Neural cell (in vitro differentiated cells): Measurements from ENCODE around the gene MUC12. TPM values are rescaled to one million over a fixed set of nuclear protein-coding genes. Genes with fewer than 3 reads are reported as not detected.
"Not testable (repeated sequence)": the region's sequence is repeated elsewhere in the genome, so short reads cannot be mapped to it uniquely, and the experiment has no call there.

Experiments used
- H2AFZ ChIP-seq: fragments of 200-600, 300-800 bp; sonication (generic), shearing (Covaris generic); 2 replicates; pipeline ENCODE4 v1.6.0; 2014; ENCODE audit warnings: low read depth, mild to moderate bottlenecking, antibody characterized with exemption, low read length, moderate library complexity
- H3F3A ChIP-seq: fragments of 200-600 bp; shearing (Covaris generic); 2 replicates; pipeline ENCODE4 v1.6.1; 2016; ENCODE audit warnings: mild to moderate bottlenecking, moderate library complexity, mixed read lengths, antibody characterized with exemption, low read length; ENCODE audit not compliant: insufficient read depth, poor library complexity, severe bottlenecking
- H3K27ac ChIP-seq: fragments of 200-600, 300-800 bp; sonication (generic), shearing (Covaris generic); 2 replicates; pipeline ENCODE4 v1.5.1; 2014; ENCODE audit warnings: mild to moderate bottlenecking, low read length, moderate library complexity
- H3K27me3 ChIP-seq: fragments of 300-800, 200-600 bp; sonication (generic), shearing (Covaris generic); 2 replicates; pipeline ENCODE4 v1.6.0; 2014; ENCODE audit warnings: mild to moderate bottlenecking, low read depth, low read length, moderate library complexity; ENCODE audit not compliant: insufficient read depth
- H3K36me3 ChIP-seq: fragments of 300-800, 200-600 bp; sonication (generic), shearing (Covaris generic); 2 replicates; pipeline ENCODE4 v1.5.1; 2014; ENCODE audit warnings: mild to moderate bottlenecking, antibody characterized with exemption, low read length, moderate library complexity; ENCODE audit not compliant: insufficient read depth
- H3K4me2 ChIP-seq: fragments of 300-800, 200-600 bp; sonication (generic), shearing (Covaris generic); 2 replicates; pipeline ENCODE4 v1.6.0; 2014; ENCODE audit warnings: mild to moderate bottlenecking, low read length
- H3K4me3 ChIP-seq: fragments of 300-800, 200-600 bp; sonication (generic), shearing (Covaris generic); 2 replicates; pipeline ENCODE4 v1.5.1; 2014; ENCODE audit warnings: mild to moderate bottlenecking, low read length, moderate library complexity
- H3K79me2 ChIP-seq: fragments of 200-600 bp; shearing (Covaris generic); replicated peaks from 2 replicates; pipeline ENCODE4 v1.6.0; 2014; ENCODE audit warnings: mild to moderate bottlenecking, low read length, moderate library complexity; ENCODE audit not compliant: insufficient read depth
- H3K9ac ChIP-seq: fragments of 300-800, 200-600 bp; sonication (generic), shearing (Covaris generic); 2 replicates; pipeline ENCODE4 v1.6.1; 2016; ENCODE audit warnings: mild to moderate bottlenecking, low read length, mixed read lengths
- H3K9me2 ChIP-seq: fragments of 200-600 bp; shearing (Covaris generic); 2 replicates; pipeline ENCODE4 v1.6.1; 2016; ENCODE audit warnings: mild to moderate bottlenecking, low read length, mixed read lengths; ENCODE audit not compliant: insufficient read depth
- H3K9me3 ChIP-seq: fragments of 200-600, 300-800 bp; sonication (generic), shearing (Covaris generic); 2 replicates; pipeline ENCODE4 v1.6.1; 2016; ENCODE audit warnings: mild to moderate bottlenecking, mixed run types, low read length, moderate library complexity, mixed read lengths
- H4K20me1 ChIP-seq: fragments of 200-600 bp; shearing (Covaris generic); 2 replicates; pipeline ENCODE4 v1.6.1; 2016; ENCODE audit warnings: mild to moderate bottlenecking, mixed run types; ENCODE audit not compliant: insufficient read depth
- EP300 ChIP-seq: fragments of 450-650 bp; conservative IDR thresholded peaks from 2 replicates; pipeline ENCODE4 v1.6.1; 2014; ENCODE audit warnings: antibody characterized with exemption, mild to moderate bottlenecking, moderate library complexity; ENCODE audit not compliant: poor library complexity, severe bottlenecking
- EZH2 ChIP-seq: fragments of 200-600, 300-800 bp; shearing (Covaris generic), sonication (generic); IDR thresholded peaks from 2 replicates; pipeline ENCODE4 v1.6.1; 2014; ENCODE audit warnings: antibody characterized with exemption, low read length, borderline replicate concordance, mild to moderate bottlenecking; ENCODE audit not compliant: insufficient read depth, poor library complexity, severe bottlenecking
- MXI1 ChIP-seq: fragments of 450-650 bp; conservative IDR thresholded peaks from 2 replicates; pipeline ENCODE4 v1.6.1; 2014; ENCODE audit warnings: antibody characterized with exemption, mild to moderate bottlenecking; ENCODE audit not compliant: poor library complexity, severe bottlenecking
- POLR2AphosphoS5 ChIP-seq: IDR thresholded peaks from 2 replicates; pipeline ENCODE4 v1.6.1; 2012
- RAD21 ChIP-seq: fragments of 450-650 bp; conservative IDR thresholded peaks from 2 replicates; pipeline ENCODE4 v1.6.1; 2014; ENCODE audit warnings: antibody characterized with exemption, mild to moderate bottlenecking, moderate library complexity
- REST ChIP-seq: IDR thresholded peaks from 2 replicates; pipeline ENCODE4 v1.6.1; 2012; ENCODE audit warnings: borderline replicate concordance
- SMC3 ChIP-seq: fragments of 450-650 bp; conservative IDR thresholded peaks from 2 replicates; pipeline ENCODE4 v1.6.1; 2014; ENCODE audit warnings: antibody characterized with exemption, mild to moderate bottlenecking, moderate library complexity; ENCODE audit not compliant: poor library complexity
- TAF1 ChIP-seq: IDR thresholded peaks from 2 replicates; pipeline ENCODE4 v1.6.1; 2012; ENCODE audit warnings: low read depth
- polyA plus RNA-seq: library from polyadenylated mRNA; depleted of rRNA; stranded (reverse); fragments of >200 nt; gene quantifications from 2 replicates; pipeline ENCODE4 v1.2.3, GENCODE V29; 2014
- TF ChIP-seq, protein P1 (sequence below): fragments of 450-650 bp; IDR thresholded peaks from 2 replicates; pipeline ENCODE4 v1.5.1; 2014; ENCODE audit warnings: antibody characterized with exemption, mild to moderate bottlenecking, moderate library complexity; ENCODE audit not compliant: poor library complexity, severe bottlenecking

Gene MUC12
- polyA plus RNA-seq, 1 donor from 2014 or later: not detected

- not testable (repeated sequence) for H3K4me2 ChIP-seq, H2AFZ ChIP-seq, H3K4me3 ChIP-seq, H3K9ac ChIP-seq, H3K9me3 ChIP-seq, H3K27me3 ChIP-seq, H3K27ac ChIP-seq, H4K20me1 ChIP-seq, H3K79me2 ChIP-seq, H3K9me2 ChIP-seq, H3F3A ChIP-seq, H3K36me3 ChIP-seq
Observed at GRCh38 chr7:100935381-100935780, 34.0 kb upstream of the MUC12 start.

DNA sequence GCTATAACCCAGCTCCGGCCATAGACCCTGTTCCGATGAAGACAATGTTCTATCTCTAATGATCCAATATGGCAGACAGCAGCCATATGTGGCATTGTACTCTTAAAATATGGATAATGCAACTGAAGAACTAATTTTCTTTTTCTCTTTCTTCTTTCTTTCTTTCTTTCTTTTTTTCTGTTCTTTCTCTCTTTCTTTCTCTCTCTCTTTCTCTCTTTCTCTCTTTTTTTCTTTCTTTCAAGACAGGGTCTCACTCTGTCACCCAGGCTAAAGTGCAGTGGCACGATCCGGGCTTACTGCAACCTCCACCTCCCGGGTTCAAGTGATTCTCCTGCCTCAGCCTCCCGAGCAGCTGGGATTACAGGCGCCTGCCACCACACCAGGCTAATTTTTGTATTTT is 33.2 kb upstream of the MUC12 start:
- H3K9me2 ChIP-seq, H3F3A ChIP-seq, H3K79me2 ChIP-seq, H3K27me3 ChIP-seq, H3K27ac ChIP-seq, H4K20me1 ChIP-seq, H3K4me3 ChIP-seq, H3K36me3 ChIP-seq, H3K9me3 ChIP-seq, H3K9ac ChIP-seq, H3K4me2 ChIP-seq, H2AFZ ChIP-seq: not testable (repeated sequence)

DNA sequence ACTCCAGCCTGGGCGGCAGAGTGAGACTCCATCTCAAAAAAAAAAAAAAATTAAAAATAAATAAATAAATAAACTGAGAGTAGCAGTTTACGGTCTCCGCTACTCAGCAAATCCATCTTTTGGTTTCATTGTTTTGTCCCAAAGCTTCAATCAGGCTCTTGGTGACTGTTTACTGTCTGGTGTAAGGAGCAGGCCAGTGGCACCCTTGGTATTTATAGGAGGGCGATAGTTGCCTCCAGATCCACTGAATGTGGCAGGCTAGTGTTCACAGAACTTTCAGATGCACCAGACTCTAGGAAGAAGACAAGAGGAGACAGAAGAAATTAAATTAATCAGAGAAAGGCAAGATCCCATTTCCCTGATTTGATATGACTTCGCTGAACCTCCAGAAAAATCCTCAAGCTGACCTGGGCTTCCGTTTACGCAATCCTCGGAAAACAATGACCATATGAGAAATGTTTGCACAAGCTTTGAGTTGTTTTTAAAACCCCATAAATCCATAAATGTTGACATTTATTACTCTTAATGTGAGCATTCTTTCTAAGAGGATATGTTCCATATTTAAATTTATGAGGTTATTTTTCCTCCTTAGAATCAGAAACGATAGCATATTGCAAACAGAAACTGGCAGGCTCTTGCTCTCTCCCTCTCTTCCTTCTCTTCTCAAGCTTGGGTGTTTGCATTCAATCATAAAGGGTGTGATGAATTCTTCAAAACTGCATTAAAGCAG is 27.2 kb upstream of the MUC12 start:
- H3K4me2 ChIP-seq: no peak overlapping the region
- no peak overlapping the region for H3K4me3 ChIP-seq
- H3K27ac ChIP-seq: no peak overlapping the region
- H3K9ac ChIP-seq: no peak overlapping the region
- no peaks in the 10 kb centered on the region for H3K9me3 ChIP-seq
- no peaks in the 10 kb centered on the region for H4K20me1 ChIP-seq
- H3F3A ChIP-seq: no peaks in the 10 kb centered on the region
- H3K27me3 ChIP-seq: no peaks in the 10 kb centered on the region
- H3K9me2 ChIP-seq: no peaks in the 10 kb centered on the region
- no peaks in the 10 kb centered on the region for H3K36me3 ChIP-seq
- no peaks in the 10 kb centered on the region for H3K79me2 ChIP-seq
- no peak for TF ChIP-seq TAF1
- no peak overlapping the region for H2AFZ ChIP-seq

GRCh38 chr7:100943693-100944092 is 25.7 kb upstream of the MUC12 start:
- H3F3A ChIP-seq: no peaks in the 10 kb centered on the region
- H3K36me3 ChIP-seq: no peaks in the 10 kb centered on the region
- no peak overlapping the region for H2AFZ ChIP-seq
- no peaks in the 10 kb centered on the region for H3K79me2 ChIP-seq
- no peaks in the 10 kb centered on the region for H3K27me3 ChIP-seq
- H3K4me2 ChIP-seq: no peak overlapping the region
- no peak overlapping the region for H3K4me3 ChIP-seq
- no peak overlapping the region for H3K9ac ChIP-seq
- no peaks in the 10 kb centered on the region for H3K9me2 ChIP-seq
- no peak overlapping the region for H3K27ac ChIP-seq
- H4K20me1 ChIP-seq: no peaks in the 10 kb centered on the region
- H3K9me3 ChIP-seq: no peaks in the 10 kb centered on the region
- TF ChIP-seq EZH2 (no peak), REST (no peak), SMC3 (no peak), RAD21 (no peak), POLR2AphosphoS5 (no peak), EP300 (no peak), MXI1 (no peak), TAF1 (no peak)
- TF ChIP-seq, protein P1, sequence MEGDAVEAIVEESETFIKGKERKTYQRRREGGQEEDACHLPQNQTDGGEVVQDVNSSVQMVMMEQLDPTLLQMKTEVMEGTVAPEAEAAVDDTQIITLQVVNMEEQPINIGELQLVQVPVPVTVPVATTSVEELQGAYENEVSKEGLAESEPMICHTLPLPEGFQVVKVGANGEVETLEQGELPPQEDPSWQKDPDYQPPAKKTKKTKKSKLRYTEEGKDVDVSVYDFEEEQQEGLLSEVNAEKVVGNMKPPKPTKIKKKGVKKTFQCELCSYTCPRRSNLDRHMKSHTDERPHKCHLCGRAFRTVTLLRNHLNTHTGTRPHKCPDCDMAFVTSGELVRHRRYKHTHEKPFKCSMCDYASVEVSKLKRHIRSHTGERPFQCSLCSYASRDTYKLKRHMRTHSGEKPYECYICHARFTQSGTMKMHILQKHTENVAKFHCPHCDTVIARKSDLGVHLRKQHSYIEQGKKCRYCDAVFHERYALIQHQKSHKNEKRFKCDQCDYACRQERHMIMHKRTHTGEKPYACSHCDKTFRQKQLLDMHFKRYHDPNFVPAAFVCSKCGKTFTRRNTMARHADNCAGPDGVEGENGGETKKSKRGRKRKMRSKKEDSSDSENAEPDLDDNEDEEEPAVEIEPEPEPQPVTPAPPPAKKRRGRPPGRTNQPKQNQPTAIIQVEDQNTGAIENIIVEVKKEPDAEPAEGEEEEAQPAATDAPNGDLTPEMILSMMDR: no peak
